Adrenal gland (tissue), 5 donors: ENCODE data around the gene GRXCR1.

Experiments
- POLR2A ChIP-seq, 2 donors: fragments of 450-650 bp; IDR thresholded peaks; one replicate each; pipeline ENCODE4 v1.6.1; 2017; ENCODE audit warnings: antibody characterized with exemption in 2 of 2, mild to moderate bottlenecking in 2 of 2, moderate library complexity in 1 of 2
- TF ChIP-seq, protein P1 (sequence below), 6 experiments: fragments of 450-650 bp in 4 of 6; fragments of 200-600 bp in 2 of 6; sonication (generic) in 1 of 6; IDR thresholded peaks; 1 replicate in 5 of 6; 2 replicates in 1 of 6; pipeline versions ENCODE4 v1.5.1 to v1.8.0; 2016 to 2021; ENCODE audit warnings: antibody characterized with exemption in 6 of 6, mild to moderate bottlenecking in 2 of 6, moderate library complexity in 1 of 6
- donor health status: DM: no; HTN: no; CAD: no.

DNA sequence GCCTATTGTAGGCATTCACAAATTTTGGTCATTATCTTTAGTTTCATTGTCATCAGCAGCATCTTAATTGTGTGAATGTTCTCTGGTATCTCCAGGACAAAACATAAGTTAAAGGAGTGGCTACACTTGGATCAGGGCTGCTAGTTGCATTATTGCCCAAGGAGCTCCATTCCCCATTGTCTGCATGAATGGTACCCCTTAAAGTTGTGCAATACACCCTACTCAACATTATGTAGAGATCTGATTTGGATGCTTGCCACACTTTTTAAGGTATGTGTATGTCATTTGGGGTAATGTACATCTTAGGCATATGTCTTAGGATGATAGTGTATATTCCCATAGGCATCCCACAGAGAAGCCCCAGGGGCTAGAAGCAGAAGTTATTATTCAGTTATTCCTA, 2.9 kb downstream of the GRXCR1 start:
- TF ChIP-seq, protein P1, sequence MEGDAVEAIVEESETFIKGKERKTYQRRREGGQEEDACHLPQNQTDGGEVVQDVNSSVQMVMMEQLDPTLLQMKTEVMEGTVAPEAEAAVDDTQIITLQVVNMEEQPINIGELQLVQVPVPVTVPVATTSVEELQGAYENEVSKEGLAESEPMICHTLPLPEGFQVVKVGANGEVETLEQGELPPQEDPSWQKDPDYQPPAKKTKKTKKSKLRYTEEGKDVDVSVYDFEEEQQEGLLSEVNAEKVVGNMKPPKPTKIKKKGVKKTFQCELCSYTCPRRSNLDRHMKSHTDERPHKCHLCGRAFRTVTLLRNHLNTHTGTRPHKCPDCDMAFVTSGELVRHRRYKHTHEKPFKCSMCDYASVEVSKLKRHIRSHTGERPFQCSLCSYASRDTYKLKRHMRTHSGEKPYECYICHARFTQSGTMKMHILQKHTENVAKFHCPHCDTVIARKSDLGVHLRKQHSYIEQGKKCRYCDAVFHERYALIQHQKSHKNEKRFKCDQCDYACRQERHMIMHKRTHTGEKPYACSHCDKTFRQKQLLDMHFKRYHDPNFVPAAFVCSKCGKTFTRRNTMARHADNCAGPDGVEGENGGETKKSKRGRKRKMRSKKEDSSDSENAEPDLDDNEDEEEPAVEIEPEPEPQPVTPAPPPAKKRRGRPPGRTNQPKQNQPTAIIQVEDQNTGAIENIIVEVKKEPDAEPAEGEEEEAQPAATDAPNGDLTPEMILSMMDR (IDR thresholded peaks at IDR 0.05), result no peak
- no peak for TF ChIP-seq POLR2A (IDR thresholded peaks at IDR 0.05)
